ENCODE data around the gene CLIP1.
"Not testable (repeated sequence)": the region's sequence is repeated elsewhere in the genome, so short reads cannot be mapped to it uniquely, and the experiment has no call there.

DNA sequence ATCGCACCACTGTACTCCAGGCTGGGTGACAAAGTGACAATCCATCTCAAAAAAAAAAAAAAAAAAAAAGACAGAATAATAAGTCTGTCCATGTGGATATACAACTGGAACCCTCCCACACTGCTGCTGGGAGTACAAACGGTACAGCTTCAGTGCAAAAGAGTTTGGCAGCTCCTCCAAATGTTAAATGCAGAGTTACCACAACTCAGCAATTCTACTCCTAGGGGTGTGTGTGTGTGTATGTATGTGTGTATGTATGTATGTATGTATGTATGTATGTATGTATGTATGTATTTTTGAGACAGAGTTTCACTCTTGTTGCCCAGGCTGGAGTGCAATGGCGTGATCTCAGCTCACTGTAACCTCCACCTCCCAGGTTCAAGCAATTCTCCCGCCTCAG, 163.5 kb downstream of the CLIP1 start:
- not testable (repeated sequence) for TF ChIP-seq EZH2 (IDR thresholded peaks at IDR 0.05; ENCODE audit: insufficient read depth, poor library complexity, severe bottlenecking); EZH2phosphoT487 (IDR thresholded peaks at IDR 0.05; ENCODE audit: insufficient read depth, low read depth)
